Testis (tissue), 3 donors: ENCODE measurements around the gene HOXA10. TPM values are rescaled to one million over a fixed set of nuclear protein-coding genes. Genes with fewer than 3 reads are reported as not detected.

Source experiments
- DNase-seq: peaks from one replicate; pipeline ENCODE4 v3.0.0-alpha.2; 2019
- H3K27ac ChIP-seq, 2 donors: fragments of 200-600 bp; sonication (generic); one replicate each; pipeline ENCODE4 v1.5.1; 2019
- H3K27me3 ChIP-seq: fragments of 200-600 bp; sonication (generic); one replicate; pipeline ENCODE4 v1.5.1; 2019
- H3K36me3 ChIP-seq: fragments of 200-600 bp; sonication (generic); one replicate; pipeline ENCODE4 v1.5.1; 2017; ENCODE audit warnings: low read depth; ENCODE audit errors: missing control alignments
- H3K4me1 ChIP-seq: fragments of 200-600 bp; sonication (generic); one replicate; pipeline ENCODE4 v1.5.1; 2019
- H3K4me3 ChIP-seq, 2 donors: fragments of 200-600 bp; sonication (generic); one replicate each; pipeline ENCODE4 v1.5.1; 2017 to 2019
- H3K9me3 ChIP-seq: fragments of 200-600 bp; sonication (generic); one replicate; pipeline ENCODE4 v1.5.1; 2017
- POLR2A ChIP-seq: fragments of 450-650 bp; IDR thresholded peaks from one replicate; pipeline ENCODE4 v1.6.1; 2017; ENCODE audit warnings: antibody characterized with exemption, mild to moderate bottlenecking, moderate library complexity
- WGBS, 2 donors: methylation state at CpG; one replicate each; pipeline ENCODE4 v1.1.5; 2018; 5-methylcytosine and 5-hydroxymethylcytosine counted together
- intact Hi-C: fragments of 100-400 bp; cut with DNase I; formaldehyde crosslinking; loops from one replicate; pipeline ENCODE4 v1.15.1; 2023; ENCODE audit warnings: low total_unique reads
- polyA plus RNA-seq: library from polyadenylated mRNA; stranded (reverse); fragments of 350-450 nt; fragmentation: Illumina TruSeq; extraction: RNeasy Lipid Tissue Mini Kit (QIAGEN cat#74804); gene quantifications from one replicate; pipeline ENCODE4 v1.2.3, GENCODE V29; 2014; ENCODE audit warnings: low read depth, low replicate concordance; ENCODE audit not compliant: insufficient read depth
- total RNA-seq, 2 donors: library from RNA; depleted of rRNA; stranded (reverse); fragments of >200 nt; gene quantifications; one replicate each; pipeline ENCODE4 v1.2.3, GENCODE V29; 2016
- TF ChIP-seq, protein P1 (sequence below), 3 experiments: fragments of 450-650 bp in 2 of 3; fragments of 200-600 bp in 1 of 3; sonication (generic) in 1 of 3; IDR thresholded peaks; one replicate each; pipeline ENCODE4 v1.5.1; 2016 to 2019; ENCODE audit warnings: antibody characterized with exemption in 3 of 3, mild to moderate bottlenecking in 2 of 3, moderate library complexity in 1 of 3

Gene HOXA10
- total and polyA plus RNA-seq, 3 donors from 2014 or later: 0.31 to 1.8 (median 1.6) TPM

GRCh38 chr7:27143023-27143949 lies 30.8 kb downstream of the HOXA10 start, which contains the start of gene HOXA5:
Gene HOXA5, minus strand, starts transcription at chr7:27143681. Its CDS starts 74 bp downstream, at chr7:27143607.
- Histone ChIP-seq H3K27ac (no peak within 1 kb of the TSS), H3K36me3 (no peaks in the 10 kb centered on the region), H3K27me3 (no peaks in the 10 kb centered on the region), H3K4me3 (peak within 1 kb of the TSS; percentile 25 to 46), H3K9me3 (no peaks in the 10 kb centered on the region), H3K4me1 (peaks cover 4% of the 10 kb centered on the region)
- TF ChIP-seq POLR2A: no peak
- TF ChIP-seq, protein P1, sequence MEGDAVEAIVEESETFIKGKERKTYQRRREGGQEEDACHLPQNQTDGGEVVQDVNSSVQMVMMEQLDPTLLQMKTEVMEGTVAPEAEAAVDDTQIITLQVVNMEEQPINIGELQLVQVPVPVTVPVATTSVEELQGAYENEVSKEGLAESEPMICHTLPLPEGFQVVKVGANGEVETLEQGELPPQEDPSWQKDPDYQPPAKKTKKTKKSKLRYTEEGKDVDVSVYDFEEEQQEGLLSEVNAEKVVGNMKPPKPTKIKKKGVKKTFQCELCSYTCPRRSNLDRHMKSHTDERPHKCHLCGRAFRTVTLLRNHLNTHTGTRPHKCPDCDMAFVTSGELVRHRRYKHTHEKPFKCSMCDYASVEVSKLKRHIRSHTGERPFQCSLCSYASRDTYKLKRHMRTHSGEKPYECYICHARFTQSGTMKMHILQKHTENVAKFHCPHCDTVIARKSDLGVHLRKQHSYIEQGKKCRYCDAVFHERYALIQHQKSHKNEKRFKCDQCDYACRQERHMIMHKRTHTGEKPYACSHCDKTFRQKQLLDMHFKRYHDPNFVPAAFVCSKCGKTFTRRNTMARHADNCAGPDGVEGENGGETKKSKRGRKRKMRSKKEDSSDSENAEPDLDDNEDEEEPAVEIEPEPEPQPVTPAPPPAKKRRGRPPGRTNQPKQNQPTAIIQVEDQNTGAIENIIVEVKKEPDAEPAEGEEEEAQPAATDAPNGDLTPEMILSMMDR (IDR thresholded peaks at IDR 0.05): peak; percentile 29 to 75 (median 45)
- peak; percentile 72 for DNase-seq
- WGBS, 2 donors: 10% methylated on average over 17 to 78 of the region's 86 CpGs
- intact Hi-C loops: no loop called here

GRCh38 chr7:27142580-27143022 lies 31.5 kb downstream of the HOXA10 start:
- no peaks in the 10 kb centered on the region for H3K36me3 ChIP-seq
- DNase-seq: peak; percentile 12
- no peaks in the 10 kb centered on the region for H3K9me3 ChIP-seq
- no peak overlapping the region for H3K27ac ChIP-seq
- TF ChIP-seq, protein P1 (IDR thresholded peaks at IDR 0.05): no peak
- TF ChIP-seq POLR2A: no peak
- peaks cover 4% of the 10 kb centered on the region for H3K4me1 ChIP-seq
- H3K27me3 ChIP-seq: no peaks in the 10 kb centered on the region
- intact Hi-C loops: no loop called here
- peak overlapping the region; percentile 25 to 46 for H3K4me3 ChIP-seq
- WGBS, 2 donors: 12 to 18% methylated on average over 28 to 29 of the region's 29 CpGs

- intact Hi-C loops: no loop called here
- 28 to 34% methylated on average over 28 to 30 of the region's 30 CpGs for WGBS, 2 donors
Observed at GRCh38 chr7:27141923-27142579, 32.1 kb downstream of the HOXA10 start.

GRCh38 chr7:27141137-27141922 lies 32.8 kb downstream of the HOXA10 start:
- intact Hi-C loops: no loop called here
- TF ChIP-seq, protein P1 (IDR thresholded peaks at IDR 0.05): no peak
- TF ChIP-seq POLR2A: no peak
- H3K36me3 ChIP-seq: no peaks in the 10 kb centered on the region
- H3K27ac ChIP-seq: no peak overlapping the region
- no peaks in the 10 kb centered on the region for H3K27me3 ChIP-seq
- peaks cover 4% of the 10 kb centered on the region for H3K4me1 ChIP-seq
- 71 to 77% methylated on average over 18 of the region's 18 CpGs for WGBS, 2 donors
- DNase-seq: peak; percentile 2
- H3K9me3 ChIP-seq: no peaks in the 10 kb centered on the region
- H3K4me3 ChIP-seq: no peak overlapping the region

More at GRCh38 chr7:27141923-27142579, 32.1 kb downstream of the HOXA10 start:
- Histone ChIP-seq H3K4me3 (peak overlapping the region in 1 of 2 donors; percentile 46), H3K9me3 (no peaks in the 10 kb centered on the region), H3K27ac (no peak overlapping the region), H3K36me3 (no peaks in the 10 kb centered on the region), H3K27me3 (no peaks in the 10 kb centered on the region), H3K4me1 (peaks cover 4% of the 10 kb centered on the region)
- no peak for TF ChIP-seq POLR2A
- TF ChIP-seq, protein P1 (IDR thresholded peaks at IDR 0.05): no peak
- DNase-seq: peak; percentile 13
